K562 (cell line): ENCODE results near the gene CBX4.

Experiments used
- ARID2 ChIP-seq: fragments of 450-650 bp; IDR thresholded peaks from 2 replicates; pipeline ENCODE4 v1.6.1; 2017; ENCODE audit warnings: antibody characterized with exemption, mild to moderate bottlenecking
- CBFB ChIP-seq: sonication (generic); formaldehyde crosslinking; IDR thresholded peaks from 2 replicates; pipeline ENCODE4 v1.4.0; 2020; ENCODE audit warnings: mild to moderate bottlenecking, missing genetic modification reagents
- LCOR ChIP-seq: sonication (generic); formaldehyde crosslinking; IDR thresholded peaks from 2 replicates; pipeline ENCODE4 v1.8.0; 2022; ENCODE audit warnings: mild to moderate bottlenecking, missing genetic modification reagents
- MAZ ChIP-seq, 2 experiments: fragments of 450-650 bp in 1 of 2; sonication (generic) in 1 of 2; formaldehyde crosslinking; IDR thresholded peaks in 1 of 2; conservative IDR thresholded peaks in 1 of 2; 2 replicates each; pipeline versions ENCODE4 v1.4.0 to v1.5.0; 2020; ENCODE audit warnings: mild to moderate bottlenecking in 1 of 2, missing genetic modification reagents in 1 of 2
- NFYB ChIP-seq: IDR thresholded peaks from 2 replicates; pipeline ENCODE4 v1.6.1; 2011; ENCODE audit warnings: mild to moderate bottlenecking, moderate library complexity; ENCODE audit not compliant: insufficient read length; ENCODE audit errors: extremely low read depth
- RBM22 ChIP-seq: fragments of 200-400 bp; formaldehyde crosslinking; IDR thresholded peaks from 2 replicates; pipeline ENCODE4 v1.6.1; 2018; ENCODE audit warnings: low read length, low read depth; ENCODE audit not compliant: poor library complexity, severe bottlenecking
- TF ChIP-seq, protein P1 (sequence below), 3 experiments: IDR thresholded peaks in 2 of 3; conservative IDR thresholded peaks in 1 of 3; 2 replicates each; pipeline ENCODE4 v1.5.1; 2011 to 2012; ENCODE audit warnings: low read length in 3 of 3, mild to moderate bottlenecking in 3 of 3, control low read depth in 2 of 3, improper control_type of control experiment in 1 of 3, inconsistent platforms in 1 of 3, low read depth in 1 of 3, mixed read lengths in 1 of 3, moderate library complexity in 1 of 3; ENCODE audit not compliant: insufficient read depth in 2 of 3
- TF ChIP-seq, protein P2 (sequence below), 2 experiments: fragments of 450-650 bp; IDR thresholded peaks; 2 replicates each; pipeline ENCODE4 v1.6.1; 2016
- TF ChIP-seq, protein P3 (sequence below), 3 experiments: fragments of 200-800 bp in 1 of 3; fragments of 250-450 bp in 1 of 3; fragments of 450-650 bp in 1 of 3; sonication (Bioruptor Pico) in 1 of 3; sonication (Bioruptor generic) in 1 of 3; formaldehyde crosslinking in 1 of 3; IDR thresholded peaks; 2 replicates each; pipeline versions ENCODE4 v1.6.1 to v1.8.0; 2016 to 2022; ENCODE audit warnings: mild to moderate bottlenecking in 2 of 3, missing genetic modification characterization in 2 of 3, missing compliant biosample characterization in 1 of 3, moderate library complexity in 1 of 3
- TF ChIP-seq, protein P4 (sequence below): sonication (generic); formaldehyde crosslinking; IDR thresholded peaks from 2 replicates; pipeline ENCODE4 v1.9.0; 2022; ENCODE audit warnings: mild to moderate bottlenecking, missing genetic modification reagents

DNA sequence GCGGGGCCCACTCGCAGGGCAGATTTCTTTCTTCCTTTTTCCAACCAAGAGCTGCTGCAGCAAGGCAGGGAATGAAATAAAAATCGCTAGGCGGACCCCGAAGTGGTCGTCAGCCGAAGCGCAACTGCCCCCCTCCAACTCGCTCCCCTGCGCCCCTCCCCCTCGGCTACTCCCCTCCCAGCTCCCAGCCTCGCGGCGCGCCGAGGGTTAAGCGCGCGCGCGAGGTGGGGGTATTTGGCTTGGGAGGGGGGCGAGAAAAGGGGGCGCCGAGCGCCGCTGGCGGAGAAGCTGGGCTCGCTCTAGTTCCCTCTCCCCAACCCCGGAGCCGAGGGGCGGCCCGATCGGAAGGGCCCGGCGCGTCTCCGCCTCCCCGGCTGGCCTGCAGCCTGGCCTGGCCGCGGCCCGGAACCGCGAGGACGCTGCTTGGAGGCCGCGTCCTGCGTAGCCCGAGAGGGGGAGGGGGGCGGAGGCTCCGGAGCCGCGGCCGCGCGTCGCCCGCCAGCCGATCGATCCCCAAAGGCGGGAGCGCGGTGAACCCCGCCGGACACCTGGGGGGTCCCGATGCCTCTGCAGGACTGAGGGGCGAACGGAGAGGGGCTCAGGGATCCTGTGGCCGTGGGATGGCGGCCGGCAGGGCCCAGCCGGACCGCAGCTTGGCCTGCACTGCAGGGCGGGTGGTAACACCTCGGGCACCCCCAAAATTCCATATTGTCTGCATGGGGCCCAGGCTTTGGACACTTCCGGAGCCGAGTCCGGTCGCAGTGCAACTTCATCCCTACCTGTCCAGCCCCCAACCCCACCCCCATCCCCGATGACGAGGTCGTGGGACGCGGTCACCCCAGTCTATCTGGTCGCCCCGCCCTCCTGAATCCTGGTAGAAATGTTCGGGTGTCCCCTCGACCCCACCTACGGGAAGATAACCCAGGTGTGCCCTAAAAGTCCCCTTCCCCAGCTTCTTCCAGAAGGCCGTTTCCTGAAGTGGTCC, 4.9 kb upstream of the CBX4 start:
- TF ChIP-seq CBFB (CRISPR knock-in tag) = no peak
- TF ChIP-seq, protein P1, sequence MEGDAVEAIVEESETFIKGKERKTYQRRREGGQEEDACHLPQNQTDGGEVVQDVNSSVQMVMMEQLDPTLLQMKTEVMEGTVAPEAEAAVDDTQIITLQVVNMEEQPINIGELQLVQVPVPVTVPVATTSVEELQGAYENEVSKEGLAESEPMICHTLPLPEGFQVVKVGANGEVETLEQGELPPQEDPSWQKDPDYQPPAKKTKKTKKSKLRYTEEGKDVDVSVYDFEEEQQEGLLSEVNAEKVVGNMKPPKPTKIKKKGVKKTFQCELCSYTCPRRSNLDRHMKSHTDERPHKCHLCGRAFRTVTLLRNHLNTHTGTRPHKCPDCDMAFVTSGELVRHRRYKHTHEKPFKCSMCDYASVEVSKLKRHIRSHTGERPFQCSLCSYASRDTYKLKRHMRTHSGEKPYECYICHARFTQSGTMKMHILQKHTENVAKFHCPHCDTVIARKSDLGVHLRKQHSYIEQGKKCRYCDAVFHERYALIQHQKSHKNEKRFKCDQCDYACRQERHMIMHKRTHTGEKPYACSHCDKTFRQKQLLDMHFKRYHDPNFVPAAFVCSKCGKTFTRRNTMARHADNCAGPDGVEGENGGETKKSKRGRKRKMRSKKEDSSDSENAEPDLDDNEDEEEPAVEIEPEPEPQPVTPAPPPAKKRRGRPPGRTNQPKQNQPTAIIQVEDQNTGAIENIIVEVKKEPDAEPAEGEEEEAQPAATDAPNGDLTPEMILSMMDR (IDR thresholded peaks at IDR 0.05 in 2 of 3, conservative IDR thresholded peaks at IDR 0.05 in 1 of 3; ENCODE audit: insufficient read depth in 2 of 3, low read depth in 1 of 3, low read length in 3 of 3) = no peak
- TF ChIP-seq LCOR (CRISPR knock-in tag) = no peak
- TF ChIP-seq, protein P2, sequence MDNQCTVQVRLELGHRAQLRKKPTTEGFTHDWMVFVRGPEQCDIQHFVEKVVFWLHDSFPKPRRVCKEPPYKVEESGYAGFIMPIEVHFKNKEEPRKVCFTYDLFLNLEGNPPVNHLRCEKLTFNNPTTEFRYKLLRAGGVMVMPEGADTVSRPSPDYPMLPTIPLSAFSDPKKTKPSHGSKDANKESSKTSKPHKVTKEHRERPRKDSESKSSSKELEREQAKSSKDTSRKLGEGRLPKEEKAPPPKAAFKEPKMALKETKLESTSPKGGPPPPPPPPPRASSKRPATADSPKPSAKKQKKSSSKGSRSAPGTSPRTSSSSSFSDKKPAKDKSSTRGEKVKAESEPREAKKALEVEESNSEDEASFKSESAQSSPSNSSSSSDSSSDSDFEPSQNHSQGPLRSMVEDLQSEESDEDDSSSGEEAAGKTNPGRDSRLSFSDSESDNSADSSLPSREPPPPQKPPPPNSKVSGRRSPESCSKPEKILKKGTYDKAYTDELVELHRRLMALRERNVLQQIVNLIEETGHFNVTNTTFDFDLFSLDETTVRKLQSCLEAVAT (IDR thresholded peaks at IDR 0.05) = no peak
- TF ChIP-seq RBM22 = no peak
- TF ChIP-seq, protein P3, sequence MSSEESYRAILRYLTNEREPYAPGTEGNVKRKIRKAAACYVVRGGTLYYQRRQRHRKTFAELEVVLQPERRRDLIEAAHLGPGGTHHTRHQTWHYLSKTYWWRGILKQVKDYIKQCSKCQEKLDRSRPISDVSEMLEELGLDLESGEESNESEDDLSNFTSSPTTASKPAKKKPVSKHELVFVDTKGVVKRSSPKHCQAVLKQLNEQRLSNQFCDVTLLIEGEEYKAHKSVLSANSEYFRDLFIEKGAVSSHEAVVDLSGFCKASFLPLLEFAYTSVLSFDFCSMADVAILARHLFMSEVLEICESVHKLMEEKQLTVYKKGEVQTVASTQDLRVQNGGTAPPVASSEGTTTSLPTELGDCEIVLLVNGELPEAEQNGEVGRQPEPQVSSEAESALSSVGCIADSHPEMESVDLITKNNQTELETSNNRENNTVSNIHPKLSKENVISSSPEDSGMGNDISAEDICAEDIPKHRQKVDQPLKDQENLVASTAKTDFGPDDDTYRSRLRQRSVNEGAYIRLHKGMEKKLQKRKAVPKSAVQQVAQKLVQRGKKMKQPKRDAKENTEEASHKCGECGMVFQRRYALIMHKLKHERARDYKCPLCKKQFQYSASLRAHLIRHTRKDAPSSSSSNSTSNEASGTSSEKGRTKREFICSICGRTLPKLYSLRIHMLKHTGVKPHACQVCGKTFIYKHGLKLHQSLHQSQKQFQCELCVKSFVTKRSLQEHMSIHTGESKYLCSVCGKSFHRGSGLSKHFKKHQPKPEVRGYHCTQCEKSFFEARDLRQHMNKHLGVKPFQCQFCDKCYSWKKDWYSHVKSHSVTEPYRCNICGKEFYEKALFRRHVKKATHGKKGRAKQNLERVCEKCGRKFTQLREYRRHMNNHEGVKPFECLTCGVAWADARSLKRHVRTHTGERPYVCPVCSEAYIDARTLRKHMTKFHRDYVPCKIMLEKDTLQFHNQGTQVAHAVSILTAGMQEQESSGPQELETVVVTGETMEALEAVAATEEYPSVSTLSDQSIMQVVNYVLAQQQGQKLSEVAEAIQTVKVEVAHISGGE (CRISPR knock-in tag; IDR thresholded peaks at IDR 0.05) = no peak
- TF ChIP-seq MAZ (CRISPR knock-in tag; conservative IDR thresholded peaks at IDR 0.05 in 1 of 2, IDR thresholded peaks at IDR 0.05 in 1 of 2) = no peak
- TF ChIP-seq NFYB = no peak
- no peak for TF ChIP-seq ARID2
- TF ChIP-seq, protein P4, sequence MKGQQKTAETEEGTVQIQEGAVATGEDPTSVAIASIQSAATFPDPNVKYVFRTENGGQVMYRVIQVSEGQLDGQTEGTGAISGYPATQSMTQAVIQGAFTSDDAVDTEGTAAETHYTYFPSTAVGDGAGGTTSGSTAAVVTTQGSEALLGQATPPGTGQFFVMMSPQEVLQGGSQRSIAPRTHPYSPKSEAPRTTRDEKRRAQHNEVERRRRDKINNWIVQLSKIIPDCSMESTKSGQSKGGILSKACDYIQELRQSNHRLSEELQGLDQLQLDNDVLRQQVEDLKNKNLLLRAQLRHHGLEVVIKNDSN (CRISPR knock-in tag) = no peak
